Renal cortex interstitium (tissue), 11 donors: ENCODE results near the gene LBR. TPM values are rescaled to one million over a fixed set of nuclear protein-coding genes. Genes with fewer than 3 reads are reported as not detected.

ENCODE experiments used
- DNase-seq, 11 donors: peaks; one replicate each; pipeline ENCODE4 v3.0.0-alpha.2; 2013; ENCODE audit warnings: low read depth in 9 of 11, low spot score in 4 of 11; ENCODE audit errors: extremely low read depth in 1 of 11
- polyA plus RNA-seq, 3 donors: library from polyadenylated mRNA; unstranded; fragments of 120-200 nt; gene quantifications; one replicate each; pipeline ENCODE4 v1.2.1, GENCODE V29; 2013; ENCODE audit not compliant: insufficient read length in 3 of 3

The LBR gene
- polyA plus RNA-seq, 3 donors, result 80.2 to 97.5 (median 94.6) TPM

- DNase-seq, result no peak
These were observed 66.7 kb downstream of the LBR start for GRCh38 chr1:225361176-225361575.

- no peak for DNase-seq
These were observed 67.7 kb downstream of the LBR start for GRCh38 chr1:225360119-225360518.

- DNase-seq, result no peak
These were observed 72.0 kb downstream of the LBR start for GRCh38 chr1:225355863-225356262.

- DNase-seq, result no peak
These were observed 72.9 kb downstream of the LBR start for GRCh38 chr1:225354906-225355305.

Other genes with a start within 250 kb of the LBR start
- gene ENAH, start 225.1 kb upstream of the LBR start, polyA plus RNA-seq, result 100 to 1,000 TPM; 103 to 114 (median 112) TPM